Smooth muscle cell (in vitro differentiated cells): ENCODE data around the gene GNAZ. TPM values are rescaled to one million over a fixed set of nuclear protein-coding genes. Genes with fewer than 3 reads are reported as not detected.
"Not testable (repeated sequence)": the region's sequence is repeated elsewhere in the genome, so short reads cannot be mapped to it uniquely, and the experiment has no call there.

Experiments
- DNase-seq: peaks from one replicate; lab custom pipeline; 2025; ENCODE audit not compliant: unreplicated experiment; lab: John Stamatoyannopoulos, UW
- H2AFZ ChIP-seq: fragments of 200-600 bp; sonication (generic); 2 replicates; pipeline ENCODE4 v1.6.0; 2016; ENCODE audit warnings: antibody characterized with exemption, low read depth, mild to moderate bottlenecking
- H3F3A ChIP-seq: fragments of 200-600 bp; sonication (generic); 2 replicates; pipeline ENCODE4 v1.6.0; 2017; ENCODE audit warnings: antibody characterized with exemption, low read depth
- H3K27ac ChIP-seq: fragments of 200-600 bp; sonication (generic); 2 replicates; pipeline ENCODE4 v1.5.1; 2016; ENCODE audit warnings: low read depth, mild to moderate bottlenecking
- H3K27me3 ChIP-seq: fragments of 200-600 bp; sonication (generic); 2 replicates; pipeline ENCODE4 v1.6.1; 2016; ENCODE audit warnings: low read depth, mild to moderate bottlenecking
- H3K36me3 ChIP-seq: fragments of 200-600 bp; sonication (generic); 2 replicates; pipeline ENCODE4 v1.5.1; 2016; ENCODE audit warnings: low read depth
- H3K4me1 ChIP-seq: fragments of 200-600 bp; sonication (generic); 2 replicates; pipeline ENCODE4 v1.5.1; 2016; ENCODE audit warnings: low read depth
- H3K4me2 ChIP-seq: fragments of 200-600 bp; sonication (generic); 2 replicates; pipeline ENCODE4 v1.6.0; 2016; ENCODE audit warnings: mild to moderate bottlenecking
- H3K4me3 ChIP-seq: fragments of 200-600 bp; sonication (generic); 2 replicates; pipeline ENCODE4 v1.5.1; 2016; ENCODE audit warnings: mild to moderate bottlenecking
- H3K79me2 ChIP-seq: fragments of 200-600 bp; sonication (generic); 2 replicates; pipeline ENCODE4 v1.6.0; 2016; ENCODE audit warnings: low read depth, mild to moderate bottlenecking
- H3K9ac ChIP-seq: fragments of 200-600 bp; sonication (generic); 2 replicates; pipeline ENCODE4 v1.6.0; 2016; ENCODE audit warnings: low read depth
- H3K9me3 ChIP-seq: fragments of 200-600 bp; sonication (generic); replicated peaks from 2 replicates; pipeline ENCODE4 v1.5.1; 2016; ENCODE audit warnings: low read depth
- H4K20me1 ChIP-seq: fragments of 200-600 bp; sonication (generic); 2 replicates; pipeline ENCODE4 v1.6.0; 2016; ENCODE audit warnings: low read depth
- CTCF ChIP-seq: fragments of 200-600 bp; sonication (generic); IDR thresholded peaks from 2 replicates; pipeline ENCODE4 v1.5.1; 2017; ENCODE audit warnings: borderline replicate concordance, mild to moderate bottlenecking, antibody characterized with exemption; ENCODE audit not compliant: insufficient read depth, poor library complexity, severe bottlenecking
- WGBS: methylation state at CpG from one replicate; pipeline ENCODE4 v1.1.7; 2016; ENCODE audit warnings: low lambda C conversion rate; 5-methylcytosine and 5-hydroxymethylcytosine counted together
- polyA plus RNA-seq: library from polyadenylated mRNA; unstranded; fragments of >200 nt; fragmentation: Nextera tagmentation; extraction: Ambion mirVana; gene quantifications from 2 replicates; pipeline ENCODE4 v1.2.1, GENCODE V29; 2016
- total RNA-seq: library from RNA; depleted of rRNA; stranded (reverse); fragments of >200 nt; gene quantifications from 2 replicates; pipeline ENCODE4 v1.2.3, GENCODE V29; 2014

The GNAZ gene
- total and polyA plus RNA-seq, 2 experiments from 2014 or later = 0.50 to 1.2 TPM

- no peak overlapping the region for H2AFZ ChIP-seq
- no peak for DNase-seq
- WGBS = 93% methylated on average over 10 of the region's 10 CpGs
- no peak overlapping the region for H3K4me2 ChIP-seq
- no peak overlapping the region for H3K9ac ChIP-seq
- no peaks in the 10 kb centered on the region for H4K20me1 ChIP-seq
- no peak for TF ChIP-seq CTCF
- H3K79me2 ChIP-seq = no peaks in the 10 kb centered on the region
- no peaks in the 10 kb centered on the region for H3K9me3 ChIP-seq
- H3F3A ChIP-seq = no peaks in the 10 kb centered on the region
- H3K4me3 ChIP-seq = no peak overlapping the region
- no peaks in the 10 kb centered on the region for H3K36me3 ChIP-seq
- H3K27ac ChIP-seq = no peak overlapping the region
- H3K27me3 ChIP-seq = no peaks in the 10 kb centered on the region
- H3K4me1 ChIP-seq = no peaks in the 10 kb centered on the region
These were observed 43.5 kb upstream of the GNAZ start for GRCh38 chr22:23026777-23027176.

GRCh38 chr22:23027849-23028248 is 42.5 kb upstream of the GNAZ start:
- not testable (repeated sequence) for H3K79me2 ChIP-seq, H3K36me3 ChIP-seq, H3K27ac ChIP-seq, H4K20me1 ChIP-seq, H3K4me3 ChIP-seq, DNase-seq, H3K27me3 ChIP-seq, H2AFZ ChIP-seq, H3F3A ChIP-seq, H3K9me3 ChIP-seq, H3K4me2 ChIP-seq, H3K9ac ChIP-seq, H3K4me1 ChIP-seq

DNA sequence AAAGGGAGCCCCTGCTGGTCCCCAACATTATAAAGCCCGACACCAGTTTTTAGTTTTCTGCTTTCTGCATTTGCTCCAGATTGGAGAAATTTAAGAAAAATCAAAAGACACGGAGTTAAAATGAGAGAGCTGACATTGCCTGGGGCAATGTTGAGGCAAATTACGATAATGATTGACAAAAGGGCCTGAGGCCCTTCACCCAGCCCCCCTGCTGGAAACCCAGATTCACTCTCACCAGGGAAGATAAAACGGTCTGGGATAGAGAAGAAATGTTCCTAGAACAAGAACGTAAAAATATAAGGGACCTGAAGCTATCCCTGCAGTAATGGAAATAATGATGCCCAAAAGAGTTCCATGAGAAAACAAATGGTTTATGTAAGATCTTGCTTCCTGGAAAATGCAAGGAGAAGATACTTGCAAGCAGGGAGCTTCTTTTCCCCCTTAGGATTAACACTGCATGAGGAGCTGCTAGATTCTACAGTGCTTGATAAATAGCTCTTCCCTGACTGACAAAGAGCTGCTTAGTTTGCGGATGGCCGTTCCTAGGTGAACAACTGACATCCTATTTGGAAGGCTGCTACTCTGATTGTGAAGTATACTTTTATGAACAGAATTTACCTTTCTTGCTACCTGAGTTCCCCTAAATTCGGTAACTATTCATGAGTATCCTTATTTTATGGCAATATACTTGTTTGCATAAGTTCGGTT is 40.6 kb upstream of the GNAZ start:
- Histone ChIP-seq H3K4me3 (no peak overlapping the region), H3K79me2 (no peaks in the 10 kb centered on the region), H3F3A (no peaks in the 10 kb centered on the region), H3K36me3 (no peaks in the 10 kb centered on the region), H2AFZ (no peak overlapping the region), H3K27ac (no peak overlapping the region), H3K9me3 (no peaks in the 10 kb centered on the region), H4K20me1 (no peaks in the 10 kb centered on the region), H3K9ac (no peak overlapping the region), H3K4me2 (no peak overlapping the region), H3K4me1 (no peaks in the 10 kb centered on the region), H3K27me3 (no peaks in the 10 kb centered on the region)
- WGBS = 54% methylated on average over 9 of the region's 9 CpGs
- no peak for DNase-seq
- TF ChIP-seq CTCF = no peak

DNA sequence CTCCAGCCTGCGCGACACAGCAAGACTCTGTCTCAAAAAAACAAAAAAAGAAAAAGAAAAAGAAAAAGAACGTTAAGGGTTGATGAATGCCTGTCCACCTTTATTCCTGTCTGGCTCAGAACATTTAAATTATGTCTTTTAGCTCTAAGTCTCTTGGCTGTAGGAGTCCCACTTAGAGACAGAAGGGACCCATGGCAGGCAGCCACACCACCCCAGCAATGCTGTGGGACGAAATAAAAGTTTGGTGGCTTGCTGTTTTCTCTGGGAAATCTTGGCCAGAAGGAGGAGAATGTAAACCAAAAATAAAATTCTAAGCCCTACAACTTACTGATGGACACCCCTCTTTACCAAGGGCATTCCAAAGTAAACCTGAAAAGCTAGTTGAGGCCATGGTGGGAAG is 38.9 kb upstream of the GNAZ start:
- no peaks in the 10 kb centered on the region for H3K79me2 ChIP-seq
- no peak overlapping the region for H2AFZ ChIP-seq
- no peaks in the 10 kb centered on the region for H3F3A ChIP-seq
- no peaks in the 10 kb centered on the region for H3K4me1 ChIP-seq
- H3K4me3 ChIP-seq = no peak overlapping the region
- no peak overlapping the region for H3K9ac ChIP-seq
- no peaks in the 10 kb centered on the region for H3K36me3 ChIP-seq
- WGBS = 79% methylated on average over 4 of the region's 4 CpGs
- no peak for TF ChIP-seq CTCF
- no peaks in the 10 kb centered on the region for H4K20me1 ChIP-seq
- H3K27ac ChIP-seq = no peak overlapping the region
- DNase-seq = no peak
- H3K27me3 ChIP-seq = no peaks in the 10 kb centered on the region
- no peak overlapping the region for H3K4me2 ChIP-seq
- H3K9me3 ChIP-seq = no peaks in the 10 kb centered on the region
